ENCODE results near the gene FANCD2OS. TPM values are rescaled to one million over a fixed set of nuclear protein-coding genes. Genes with fewer than 3 reads are reported as not detected.
"Not testable (repeated sequence)": the region's sequence is repeated elsewhere in the genome, so short reads cannot be mapped to it uniquely, and the experiment has no call there.

FANCD2OS gene
- total and polyA plus RNA-seq, 8 donors: not detected

- ATAC-seq: peak in 2 of 4 donors; percentile 2
- DNase-seq: peak in 1 of 6 donors; percentile 51
- intact Hi-C loops (cut with DNase I): no loop called here
- TF ChIP-seq CTCF (IDR thresholded peaks at IDR 0.05): no peak
- Histone ChIP-seq H3K4me1 (peaks cover 0 to 12% (median 5%) of the 10 kb centered on the region in 3 donors), H3K36me3 (no peaks in the 10 kb centered on the region), H3K4me3 (peak overlapping the region; percentile 58 to 85 (median 62)), H3K9me3 (no peaks in the 10 kb centered on the region), H3K27me3 (no peaks in the 10 kb centered on the region), H3K27ac (no peak overlapping the region)
- FAIRE-seq: no peak
- 66 to 71% methylated on average over 29 of the region's 29 CpGs for WGBS, 2 donors
Observed at GRCh38 chr3:10142707-10143560, 34.9 kb upstream of the FANCD2OS start.

- Histone ChIP-seq H3K4me3 (peak overlapping the region in 2 of 4 donors; percentile 58 to 60), H3K36me3 (no peaks in the 10 kb centered on the region), H3K9me3 (no peaks in the 10 kb centered on the region), H3K27ac (peak overlapping the region in 3 of 4 donors; percentile 67 to 92 (median 86)), H3K4me1 (peaks cover 0 to 12% (median 5%) of the 10 kb centered on the region in 3 donors), H3K27me3 (no peaks in the 10 kb centered on the region)
- intact Hi-C loops (cut with DNase I): no loop called here
- TF ChIP-seq CTCF (IDR thresholded peaks at IDR 0.05): no peak
- ATAC-seq: no peak
- no peak for FAIRE-seq
- WGBS, 2 donors: 71 to 81% methylated on average over 23 of the region's 23 CpGs
- DNase-seq: no peak
Observed at GRCh38 chr3:10140996-10141546, 33.0 kb upstream of the FANCD2OS start.

- FAIRE-seq (no peak), ATAC-seq (no peak), DNase-seq (no peak)
- no peaks in the 10 kb centered on the region for H3K27me3 ChIP-seq
- H3K27ac ChIP-seq: no peak overlapping the region
- no peak overlapping the region for H3K4me3 ChIP-seq
- no peaks in the 10 kb centered on the region for H3K4me1 ChIP-seq
- no peaks in the 10 kb centered on the region for H3K9me3 ChIP-seq
- 53 to 69% methylated on average over 4 of the region's 4 CpGs for WGBS, 2 donors
- no peaks in the 10 kb centered on the region for H3K36me3 ChIP-seq
- no peak for TF ChIP-seq CTCF (IDR thresholded peaks at IDR 0.05)
- intact Hi-C loops (cut with DNase I): no loop called here
Observed at GRCh38 chr3:10137178-10137577, 29.1 kb upstream of the FANCD2OS start.

- no peak for FAIRE-seq
- TF ChIP-seq CTCF (IDR thresholded peaks at IDR 0.05): no peak
- WGBS, 2 donors: 84 to 85% methylated on average over 20 to 25 of the region's 25 CpGs
Observed at GRCh38 chr3:10136426-10137005, 28.5 kb upstream of the FANCD2OS start.

GRCh38 chr3:10135872-10136271 is 27.8 kb upstream of the FANCD2OS start:
- H3K36me3 ChIP-seq; H3K4me3 ChIP-seq; H3K27me3 ChIP-seq; H3K4me1 ChIP-seq; DNase-seq; H3K9me3 ChIP-seq; ATAC-seq; FAIRE-seq; intact Hi-C loops (cut with DNase I); H3K27ac ChIP-seq: not testable (repeated sequence)
- WGBS, 2 donors: 86 to 89% methylated on average over 9 of the region's 9 CpGs

More at GRCh38 chr3:10136426-10137005, 28.5 kb upstream of the FANCD2OS start:
- Histone ChIP-seq H3K27ac (no peak overlapping the region), H3K27me3 (no peaks in the 10 kb centered on the region), H3K4me1 (no peaks in the 10 kb centered on the region), H3K36me3 (no peaks in the 10 kb centered on the region), H3K4me3 (no peak overlapping the region), H3K9me3 (no peaks in the 10 kb centered on the region)
- intact Hi-C loops (cut with DNase I): no loop called here
- peak in 1 of 6 donors; percentile 55 for DNase-seq
- ATAC-seq: no peak
